Retina (tissue), 1 donor: ENCODE measurements around the gene MATK.

ENCODE experiments used
- DNase-seq: peaks from one replicate; pipeline ENCODE4 v3.0.0-alpha.2; 2016

MATK gene

DNA sequence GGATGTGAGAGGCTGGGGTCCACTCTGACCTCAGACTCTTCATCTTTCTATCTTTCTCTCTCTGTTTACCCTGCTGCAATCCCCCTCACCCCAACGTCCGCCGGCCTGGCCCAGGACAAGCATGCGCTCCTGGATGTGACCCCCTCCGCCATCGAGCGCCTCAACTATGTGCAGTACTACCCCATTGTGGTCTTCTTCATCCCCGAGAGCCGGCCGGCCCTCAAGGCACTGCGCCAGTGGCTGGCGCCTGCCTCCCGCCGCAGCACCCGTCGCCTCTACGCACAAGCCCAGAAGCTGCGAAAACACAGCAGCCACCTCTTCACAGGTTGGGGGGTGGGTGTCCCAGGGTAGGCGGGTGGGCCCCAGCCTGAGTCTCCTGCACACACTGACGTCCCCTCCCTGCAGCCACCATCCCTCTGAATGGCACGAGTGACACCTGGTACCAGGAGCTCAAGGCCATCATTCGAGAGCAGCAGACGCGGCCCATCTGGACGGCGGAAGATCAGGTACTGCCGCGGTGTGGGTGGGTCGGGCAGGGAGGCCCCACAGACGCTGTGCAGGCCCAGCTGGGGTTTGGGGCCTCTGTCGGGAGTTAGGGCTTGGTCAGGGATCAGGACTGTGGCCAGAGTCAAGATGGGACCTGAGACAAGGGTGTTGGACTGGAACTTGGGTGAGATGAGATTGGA lies 39.7 kb downstream of the MATK start:
- no peak for DNase-seq

DNA sequence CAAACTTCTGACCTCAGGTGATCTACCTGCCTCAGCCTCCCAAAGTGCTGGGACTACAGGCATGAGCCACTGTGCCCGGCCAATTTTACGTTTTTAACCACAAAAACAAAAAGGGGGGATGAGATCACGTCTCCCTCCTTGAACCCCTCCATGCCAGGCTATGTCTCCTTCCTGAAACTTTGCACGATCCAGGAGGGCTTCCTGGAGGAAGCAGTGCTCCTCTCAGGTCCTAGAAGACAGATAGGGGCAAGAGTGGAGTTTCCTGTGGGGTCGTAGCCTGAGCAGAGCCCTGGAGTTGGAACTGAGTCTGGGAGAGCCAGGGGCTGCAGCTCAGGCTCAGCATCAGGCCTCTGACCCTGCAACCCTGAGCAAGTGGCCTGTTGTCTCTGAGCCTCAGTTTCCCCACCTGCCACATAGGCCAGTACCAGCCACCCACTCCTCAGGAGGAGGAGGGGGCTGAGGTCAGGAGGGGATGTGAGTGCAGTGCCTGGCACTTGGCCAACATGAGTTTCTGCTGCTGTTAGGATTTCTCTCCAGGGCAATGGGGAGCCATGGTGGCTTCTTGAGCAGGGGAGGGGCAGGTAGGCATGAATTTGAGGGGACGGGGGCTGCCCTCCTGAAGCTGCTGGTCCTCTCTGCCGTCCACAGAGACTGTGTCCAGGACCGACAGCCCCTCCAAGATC lies 40.7 kb downstream of the MATK start:
- no peak for DNase-seq

GRCh38 chr19:3743486-3743885 lies 42.7 kb downstream of the MATK start:
- DNase-seq: no peak

DNA sequence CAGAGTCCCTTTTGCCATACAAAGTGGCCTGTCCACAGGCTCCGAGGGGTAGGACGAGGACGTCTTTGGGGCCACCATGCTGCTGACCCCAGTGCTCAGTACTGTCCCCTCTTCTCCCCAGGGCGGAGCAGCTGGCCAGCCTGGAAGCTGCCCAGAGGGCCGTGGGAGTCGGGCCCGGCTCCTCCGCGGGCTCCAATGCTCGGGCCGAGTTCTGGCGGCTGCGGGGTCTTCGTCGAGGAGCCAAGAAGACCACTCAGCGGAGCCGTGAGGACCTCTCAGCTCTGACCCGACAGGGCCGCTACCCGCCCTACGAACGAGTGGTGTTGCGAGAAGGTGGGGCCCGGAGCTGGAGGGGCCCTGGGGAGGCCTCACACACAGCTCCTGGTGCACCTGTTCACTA lies 45.8 kb downstream of the MATK start:
- DNase-seq: no peak

DNA sequence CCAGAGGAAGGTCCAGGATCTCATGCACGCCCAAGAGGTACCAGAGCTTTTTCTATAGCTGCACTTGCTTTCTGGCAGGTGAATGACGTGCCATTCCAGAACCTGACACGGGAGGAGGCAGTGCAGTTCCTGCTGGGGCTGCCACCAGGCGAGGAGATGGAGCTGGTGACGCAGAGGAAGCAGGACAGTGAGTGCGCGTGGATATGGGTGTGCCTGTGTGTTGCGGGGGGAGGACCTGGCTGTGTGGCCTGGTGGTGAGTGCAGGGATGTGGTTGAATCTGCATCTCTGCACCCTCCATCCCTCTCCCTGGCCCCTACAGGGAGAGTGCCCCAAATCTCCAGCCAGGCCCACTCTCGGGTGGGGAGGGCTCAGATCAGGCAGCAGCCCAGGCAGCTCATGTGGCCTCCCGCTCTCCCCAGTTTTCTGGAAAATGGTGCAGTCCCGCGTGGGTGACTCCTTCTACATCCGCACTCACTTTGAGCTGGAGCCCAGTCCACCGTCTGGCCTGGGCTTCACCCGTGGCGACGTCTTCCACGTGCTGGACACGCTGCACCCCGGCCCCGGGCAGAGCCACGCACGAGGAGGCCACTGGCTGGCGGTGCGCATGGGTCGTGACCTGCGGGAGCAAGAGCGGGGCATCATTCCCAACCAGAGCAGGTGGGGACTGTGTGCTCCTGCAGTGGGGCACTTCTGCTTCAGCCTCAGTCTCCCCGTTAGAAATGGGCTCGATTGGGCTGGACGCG lies 47.5 kb downstream of the MATK start:
- DNase-seq: no peak

DNA sequence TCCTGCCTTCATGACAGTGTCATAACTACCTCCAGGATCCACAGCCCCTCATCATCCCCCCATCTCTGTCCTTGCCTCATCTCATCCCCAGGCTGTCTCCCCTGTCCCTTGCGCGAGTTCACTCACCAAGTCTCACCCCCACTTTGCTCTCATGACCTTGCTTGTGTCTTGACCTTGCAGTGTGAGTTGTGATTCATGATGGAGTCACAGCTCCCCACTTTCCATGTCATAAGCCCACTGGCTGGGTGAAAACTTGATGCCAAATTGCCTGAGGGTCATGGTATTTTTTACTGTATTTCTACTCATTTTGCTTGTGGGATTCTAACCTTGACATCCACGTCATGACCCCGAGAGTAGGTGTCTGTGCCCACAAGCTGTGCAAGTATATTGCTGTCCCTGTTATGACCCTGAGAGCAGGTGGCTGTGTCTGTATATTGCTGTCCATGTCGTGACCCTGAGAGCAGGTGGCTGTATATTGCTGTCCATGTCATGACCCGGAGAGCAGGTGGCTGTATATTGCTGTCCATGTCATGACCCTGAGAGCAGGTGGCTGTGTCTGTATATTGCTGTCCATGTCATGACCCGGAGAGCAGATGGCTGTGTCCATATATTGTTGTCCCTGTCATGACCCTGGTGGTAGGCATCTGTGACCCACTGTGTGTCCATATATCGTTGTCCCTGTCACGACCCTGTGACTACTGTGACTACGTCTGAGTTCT lies 48.5 kb downstream of the MATK start:
- DNase-seq: no peak

DNA sequence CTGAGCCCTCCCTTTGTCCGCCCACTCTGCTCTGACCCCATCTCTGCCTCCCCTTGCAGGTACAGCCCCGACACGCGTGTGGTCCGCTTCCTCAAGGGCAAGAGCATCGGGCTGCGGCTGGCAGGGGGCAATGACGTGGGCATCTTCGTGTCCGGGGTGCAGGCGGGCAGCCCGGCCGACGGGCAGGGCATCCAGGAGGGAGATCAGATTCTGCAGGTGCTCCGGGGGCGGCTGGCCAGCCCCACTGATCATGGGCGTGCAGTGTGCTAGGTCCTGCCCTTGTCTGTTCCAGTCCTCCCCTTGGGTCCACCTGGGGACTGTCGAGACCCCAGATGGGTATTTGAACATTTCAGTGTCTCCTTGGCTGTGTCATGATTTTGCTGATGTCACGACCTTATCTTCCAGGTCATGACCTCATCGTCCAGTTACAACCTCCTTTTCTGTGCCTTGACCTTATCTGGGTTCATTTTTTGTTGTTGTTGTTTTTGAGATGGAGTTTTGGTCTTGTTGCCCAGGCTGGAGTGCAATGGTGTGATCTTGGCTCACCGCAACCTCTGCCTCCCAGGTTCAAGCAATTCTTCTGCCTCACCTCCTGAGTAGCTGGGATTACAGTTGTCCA lies 50.0 kb downstream of the MATK start:
- DNase-seq: no peak

DNA sequence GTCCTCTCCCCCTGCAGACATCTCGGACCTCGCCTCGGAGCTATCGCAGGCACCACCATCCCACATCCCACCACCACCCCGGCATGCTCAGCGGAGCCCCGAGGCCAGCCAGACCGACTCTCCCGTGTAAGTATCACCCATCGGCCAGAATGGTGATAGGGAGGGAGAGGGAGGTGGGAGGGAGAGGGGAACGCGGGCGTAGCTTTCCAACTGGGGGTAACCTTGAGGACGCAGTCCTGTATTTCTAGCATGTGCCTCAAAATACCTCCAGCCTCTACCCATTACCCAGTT lies 51.9 kb downstream of the MATK start:
- DNase-seq: no peak

- DNase-seq: no peak
Measured at GRCh38 chr19:3733549-3734309, 52.5 kb downstream of the MATK start.

DNA sequence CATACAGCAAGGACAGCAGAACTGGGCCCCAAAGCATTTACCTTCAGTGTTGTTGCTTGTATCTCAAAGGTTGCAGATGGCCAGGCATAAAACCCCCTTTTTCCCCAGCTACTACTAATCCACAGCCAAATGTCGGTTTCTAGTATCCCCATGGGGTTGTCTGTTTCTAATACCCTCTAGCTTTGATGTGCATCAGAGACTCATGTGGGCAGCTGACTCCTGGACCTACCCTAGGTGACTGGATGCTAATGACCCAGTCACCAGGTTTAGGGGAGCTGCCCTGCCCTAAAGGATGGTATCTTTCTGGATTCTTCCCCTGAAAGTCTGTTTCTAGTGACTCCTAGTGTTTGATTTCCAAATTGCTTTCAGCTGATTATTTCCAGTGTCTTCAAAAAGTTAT lies 54.1 kb downstream of the MATK start:
- no peak for DNase-seq

DNA sequence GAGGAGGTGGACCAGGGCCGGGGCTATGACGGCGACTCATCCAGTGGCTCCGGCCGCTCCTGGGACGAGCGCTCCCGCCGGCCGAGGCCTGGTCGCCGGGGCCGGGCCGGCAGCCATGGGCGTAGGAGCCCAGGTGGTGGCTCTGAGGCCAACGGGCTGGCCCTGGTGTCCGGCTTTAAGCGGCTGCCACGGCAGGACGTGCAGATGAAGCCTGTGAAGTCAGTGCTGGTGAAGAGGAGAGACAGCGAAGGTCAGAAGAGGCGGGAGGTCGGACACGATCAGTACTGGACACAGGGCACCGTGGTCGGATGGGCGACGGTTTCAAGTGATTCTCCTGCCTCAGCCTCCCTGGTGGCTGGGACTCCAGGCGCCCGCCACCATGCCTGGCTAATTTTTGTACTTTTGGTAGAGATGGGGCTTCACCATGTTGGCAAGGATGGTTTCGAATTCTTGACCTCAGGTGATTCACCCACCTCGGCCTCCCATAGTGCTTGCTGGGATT lies 55.7 kb downstream of the MATK start:
- DNase-seq: no peak
